GM21381 (cell line): ENCODE measurements around the gene DNAH6.

Source experiments
- ATAC-seq: cut with Tn5 transposase; IDR thresholded peaks from one replicate; pipeline ENCODE4 v1.9.1; 2021; ENCODE audit warnings: mild to moderate bottlenecking, moderate library complexity; ENCODE audit not compliant: unreplicated experiment

The DNAH6 gene

DNA sequence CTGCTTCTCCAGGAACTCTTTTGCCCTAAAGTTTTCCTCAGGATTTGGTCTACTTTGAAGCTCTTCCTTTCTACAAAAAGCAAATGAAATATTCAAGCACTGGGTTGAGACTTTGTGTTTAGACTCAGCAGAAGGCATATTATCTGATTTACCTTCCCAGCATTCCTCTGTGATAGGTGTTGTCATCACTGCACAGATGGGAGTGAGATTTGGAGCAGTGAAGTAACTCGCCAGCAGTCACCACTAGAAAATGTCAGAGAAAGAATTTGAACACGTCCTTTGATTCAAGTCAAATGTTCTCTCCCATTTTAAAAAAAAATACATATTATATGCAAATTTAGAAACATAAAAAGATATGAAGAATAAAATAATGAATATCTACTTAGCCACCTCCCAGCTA is 112.2 kb downstream of the DNAH6 start:
- ATAC-seq: no peak

DNA sequence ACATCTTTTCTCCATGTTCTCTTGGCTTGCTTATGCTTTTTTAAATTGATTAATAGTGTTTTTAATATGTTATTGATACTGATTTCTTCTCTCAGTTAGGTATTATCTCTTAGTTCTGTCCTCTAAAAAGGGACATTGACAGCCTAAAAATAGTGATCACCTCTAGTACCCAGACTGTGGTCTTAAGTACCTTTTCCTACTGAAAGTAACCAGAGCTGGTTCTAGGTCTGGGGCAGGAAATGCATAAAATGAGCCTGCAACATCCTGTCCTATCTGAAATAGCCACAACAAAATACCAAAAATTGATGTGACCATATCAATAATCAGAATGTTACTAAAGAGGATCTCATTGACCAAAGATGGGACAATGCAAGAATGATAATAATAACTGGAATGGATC is 113.3 kb downstream of the DNAH6 start:
- ATAC-seq: no peak

DNA sequence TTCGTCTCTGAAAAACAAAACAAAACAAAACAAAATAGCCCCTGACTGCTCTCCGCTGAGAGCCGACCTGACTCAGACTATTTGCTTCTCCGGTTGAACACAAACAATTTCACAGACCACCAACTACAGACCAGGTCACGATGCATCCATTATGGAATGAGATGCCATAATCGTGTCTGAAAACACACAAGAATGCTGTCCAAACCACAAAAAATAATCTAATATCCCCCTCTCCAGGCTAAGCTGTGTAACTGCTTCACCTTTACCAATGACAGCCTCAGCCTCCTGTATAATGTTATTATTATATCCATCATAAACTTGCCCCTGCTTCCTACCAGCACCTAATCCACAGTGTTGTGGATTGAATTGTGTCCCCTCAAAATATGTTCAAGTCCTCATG is 114.7 kb downstream of the DNAH6 start:
- no peak for ATAC-seq

DNA sequence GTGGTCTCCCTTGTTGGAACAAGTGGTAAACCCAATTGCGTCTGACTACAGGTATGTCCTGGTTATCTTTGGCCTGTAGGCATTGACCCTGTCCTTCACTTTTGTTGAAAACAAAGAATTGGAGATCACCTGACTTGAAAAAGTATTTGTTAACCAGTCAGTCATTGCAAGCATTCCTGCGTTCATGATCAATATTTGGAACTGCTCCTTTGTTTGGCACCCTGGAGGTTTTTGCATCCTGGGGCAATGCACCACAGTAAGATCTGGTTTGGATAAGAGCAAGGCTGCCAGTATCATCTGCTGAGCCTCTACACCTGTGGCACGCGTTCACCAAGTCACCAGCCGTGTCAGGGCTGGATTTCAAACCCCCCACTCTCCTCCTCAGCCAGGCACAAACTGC is 115.7 kb downstream of the DNAH6 start:
- no peak for ATAC-seq

DNA sequence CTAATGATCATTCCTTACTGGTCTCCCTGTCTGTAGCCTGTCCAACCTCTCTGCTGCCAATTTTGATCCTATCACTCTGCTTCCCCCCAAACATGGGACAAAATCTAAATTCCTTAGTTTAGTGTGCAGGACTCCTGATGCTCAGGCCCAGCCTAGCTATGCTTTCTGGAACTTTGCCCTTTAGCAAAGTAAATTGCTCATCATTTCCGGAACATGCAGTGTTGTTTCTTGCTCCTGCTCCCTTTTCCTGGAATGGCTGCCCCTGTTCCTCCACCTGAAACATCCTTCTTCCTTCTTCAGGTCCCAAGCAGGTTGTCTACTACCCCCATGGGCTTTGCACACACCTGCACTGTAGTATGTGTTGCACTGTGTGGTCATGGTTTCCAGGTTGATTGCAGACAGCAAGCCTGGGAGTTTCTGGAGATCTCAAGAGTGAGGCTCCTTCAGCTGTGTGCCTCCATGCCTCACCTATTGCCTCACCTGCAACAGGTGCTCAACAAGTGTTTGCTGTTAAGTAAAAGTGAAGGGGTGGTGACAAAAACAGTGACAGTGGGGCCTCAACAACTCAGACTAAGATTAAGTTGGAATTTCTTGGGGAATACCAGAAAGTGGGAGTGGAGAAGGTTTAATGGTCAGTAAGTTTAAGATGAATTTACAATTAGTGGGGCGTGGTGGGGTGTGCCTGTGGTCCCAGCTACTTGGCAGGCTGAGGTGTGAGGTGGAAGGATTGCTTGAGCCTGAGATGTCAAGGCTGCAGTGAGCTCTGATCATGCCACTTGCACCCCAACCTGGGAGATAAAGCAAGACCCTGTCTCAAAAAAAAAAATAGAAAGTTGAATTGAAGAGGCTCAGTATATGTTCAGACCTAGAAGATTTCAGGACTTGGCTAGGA is 120.0 kb downstream of the DNAH6 start:
- ATAC-seq: no peak

DNA sequence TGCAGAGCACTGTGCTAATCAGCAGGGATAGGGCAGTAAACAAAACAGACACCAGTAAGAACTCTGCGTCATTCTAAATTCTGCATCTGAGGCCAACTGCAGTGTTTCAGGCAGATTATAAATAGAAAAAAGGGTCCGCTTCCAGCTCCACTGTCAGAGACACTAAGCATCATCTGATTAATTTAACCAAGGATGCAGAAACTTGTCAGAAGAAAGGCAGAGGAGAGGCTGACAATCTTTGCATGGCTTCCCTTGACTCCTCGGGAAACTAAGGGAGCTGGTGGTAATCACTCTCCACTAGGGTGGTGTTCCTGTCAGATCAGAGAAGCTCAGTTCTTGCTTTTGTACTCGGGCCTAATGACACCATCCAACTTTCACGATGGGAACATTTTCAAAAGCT is 123.5 kb downstream of the DNAH6 start:
- ATAC-seq: no peak

DNA sequence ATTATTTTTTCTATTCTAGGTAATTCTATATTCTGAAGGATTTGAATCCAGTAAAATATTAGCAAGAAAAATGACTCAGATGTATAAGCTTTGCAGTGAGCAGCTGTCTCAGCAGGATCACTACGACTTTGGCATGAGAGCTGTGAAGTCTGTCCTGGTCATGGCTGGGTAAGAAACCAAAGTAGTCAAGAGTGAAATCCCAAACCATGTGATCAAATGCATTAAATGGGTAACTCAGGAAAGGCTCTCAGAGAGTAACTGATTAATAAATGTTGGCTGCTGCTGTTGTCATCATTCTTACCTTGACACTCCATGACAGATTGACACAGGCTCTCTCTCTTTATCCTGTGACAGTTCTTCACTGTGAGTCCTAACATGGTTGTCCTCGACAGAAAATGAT is 124.1 kb downstream of the DNAH6 start:
- ATAC-seq: no peak

DNA sequence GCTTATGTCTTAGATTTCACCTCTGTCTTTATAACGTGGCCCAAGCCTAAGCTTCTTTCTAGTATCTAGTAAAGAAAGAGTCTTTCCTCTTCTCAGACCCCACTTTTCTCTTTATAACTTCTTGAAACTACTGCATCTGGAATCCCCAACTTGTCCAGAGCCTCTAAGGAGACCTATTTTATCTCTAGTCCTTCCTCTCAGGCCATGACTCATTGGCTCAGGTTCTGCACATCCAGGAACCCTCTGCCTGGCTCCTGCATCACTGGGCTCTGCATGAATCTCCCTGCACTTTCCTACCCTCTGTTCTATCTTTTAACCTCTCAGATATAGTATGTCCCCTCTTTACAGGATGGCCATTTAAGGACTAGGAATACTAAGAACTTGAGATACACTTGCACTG is 124.7 kb downstream of the DNAH6 start:
- no peak for ATAC-seq

DNA sequence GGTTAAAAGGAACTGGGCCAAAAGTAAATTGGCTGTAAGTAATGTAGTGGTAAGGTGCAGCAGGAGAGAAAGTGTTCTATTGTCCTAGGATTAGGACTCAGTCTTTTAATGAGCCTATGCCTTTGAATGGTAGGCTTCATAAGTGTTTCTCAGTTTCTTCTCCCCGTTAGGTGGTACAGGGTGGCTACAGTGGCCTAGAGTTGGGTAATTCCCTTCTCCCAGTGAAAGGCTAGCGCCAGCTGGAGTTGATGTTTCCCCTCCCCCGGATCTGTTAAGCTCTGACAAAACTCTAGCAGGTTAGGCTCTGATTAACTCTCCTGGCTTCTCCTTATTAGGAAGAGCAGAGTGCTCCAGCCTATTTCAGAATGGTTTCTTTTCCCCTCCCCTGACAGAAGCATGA is 127.7 kb downstream of the DNAH6 start:
- ATAC-seq: no peak

DNA sequence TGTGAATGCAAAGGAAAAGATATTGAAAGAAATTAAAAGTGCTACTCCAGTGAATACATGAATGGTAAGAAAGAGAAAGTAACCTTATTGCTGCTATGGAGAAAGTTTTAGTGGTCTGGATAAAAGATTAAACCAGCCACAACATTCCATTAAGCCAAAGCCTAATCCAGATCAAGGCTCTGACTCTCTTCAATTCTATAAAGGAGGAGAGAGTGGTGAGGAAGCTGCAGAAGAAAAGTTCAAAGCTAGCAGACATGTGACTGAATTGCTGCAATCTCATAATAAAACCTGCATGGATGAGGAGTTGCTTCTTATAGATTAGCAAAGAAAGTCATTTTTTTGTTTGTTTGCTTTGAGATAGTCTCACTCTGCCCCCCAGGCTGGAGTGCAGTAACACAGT is 130.2 kb downstream of the DNAH6 start:
- no peak for ATAC-seq

DNA sequence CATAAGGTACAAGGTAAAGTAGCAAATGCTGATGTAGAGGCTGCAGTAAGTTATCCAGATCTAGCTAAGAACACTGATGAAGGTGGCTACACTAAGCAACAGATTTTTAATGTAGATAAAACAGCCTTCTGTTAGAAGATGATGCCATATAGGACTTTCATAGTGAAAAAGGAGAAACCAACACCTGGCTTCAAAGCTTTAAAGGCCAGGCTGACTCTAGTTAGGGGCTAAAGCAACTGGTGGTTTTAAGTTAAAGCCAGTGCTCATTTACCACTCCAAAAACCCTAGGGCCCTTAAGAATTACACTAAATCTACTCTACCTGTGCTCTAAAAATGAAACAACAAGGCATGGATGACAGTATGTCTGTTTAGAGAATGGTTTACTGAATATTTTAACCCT is 131.0 kb downstream of the DNAH6 start:
- ATAC-seq: no peak

DNA sequence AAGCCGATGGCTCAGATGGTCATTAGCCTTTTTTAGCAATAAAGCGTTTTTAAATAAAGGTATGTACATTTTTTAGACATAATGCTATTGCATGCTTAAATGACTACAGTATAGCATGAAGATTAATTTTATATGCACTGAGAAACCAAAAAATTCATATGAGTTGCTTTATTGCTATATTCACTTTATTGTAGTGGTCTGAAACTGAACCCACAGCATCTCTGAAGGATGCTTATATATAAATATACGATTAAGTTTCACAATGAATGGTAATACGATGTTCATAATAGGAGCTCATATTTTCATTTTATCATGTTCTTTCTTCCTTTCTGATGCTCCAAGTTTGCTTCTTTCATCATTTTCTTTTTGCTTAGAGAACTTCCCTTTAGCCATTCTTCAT is 132.8 kb downstream of the DNAH6 start:
- no peak for ATAC-seq

DNA sequence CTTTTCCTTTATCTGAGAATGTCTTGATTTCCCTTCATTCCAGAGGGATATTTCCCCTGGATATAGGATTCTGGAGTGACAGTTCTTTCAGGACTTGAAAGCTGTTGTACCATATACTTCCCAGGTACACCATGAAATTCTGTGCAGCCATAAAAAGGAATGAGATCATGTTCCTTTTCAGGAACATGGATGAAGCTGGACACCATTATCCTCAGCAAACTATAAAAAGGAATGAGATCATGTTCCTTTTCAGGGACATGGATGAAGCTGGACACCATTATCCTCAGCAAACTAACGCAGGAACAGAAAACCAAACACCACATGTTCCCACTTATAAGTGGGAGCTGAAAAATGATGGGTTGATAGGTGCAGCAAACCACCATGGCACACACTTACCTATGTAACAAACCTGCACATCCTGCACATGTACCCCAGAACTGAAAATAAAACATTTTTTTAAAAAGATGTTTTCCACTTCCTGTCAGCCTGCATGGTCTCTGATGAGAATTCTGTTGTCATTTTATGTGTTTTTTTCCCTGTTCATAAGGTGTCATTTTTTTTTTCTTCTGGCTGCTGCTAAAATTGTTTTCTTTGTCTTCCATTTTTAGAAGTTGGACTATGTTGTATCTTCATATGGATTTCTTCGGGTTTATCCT is 133.3 kb downstream of the DNAH6 start:
- ATAC-seq: no peak

DNA sequence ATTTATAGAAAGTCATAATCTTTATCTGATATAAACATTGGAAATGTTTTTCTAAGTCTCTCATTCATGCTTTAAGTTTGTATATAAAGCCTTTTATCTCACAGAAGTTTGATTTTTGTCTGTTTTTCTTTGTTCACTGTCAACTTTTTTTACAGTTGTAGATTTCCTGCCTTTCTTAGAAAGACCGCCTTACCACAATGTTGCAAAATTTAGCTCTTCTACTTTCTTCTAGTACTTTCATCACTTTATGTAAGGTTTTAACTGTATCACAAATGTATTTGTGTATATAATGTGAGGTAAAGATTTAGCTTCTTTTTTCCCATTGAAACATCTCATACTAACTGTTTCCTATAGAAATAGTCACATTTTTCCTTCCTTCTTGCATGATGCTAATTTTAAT is 136.1 kb downstream of the DNAH6 start:
- ATAC-seq: no peak

DNA sequence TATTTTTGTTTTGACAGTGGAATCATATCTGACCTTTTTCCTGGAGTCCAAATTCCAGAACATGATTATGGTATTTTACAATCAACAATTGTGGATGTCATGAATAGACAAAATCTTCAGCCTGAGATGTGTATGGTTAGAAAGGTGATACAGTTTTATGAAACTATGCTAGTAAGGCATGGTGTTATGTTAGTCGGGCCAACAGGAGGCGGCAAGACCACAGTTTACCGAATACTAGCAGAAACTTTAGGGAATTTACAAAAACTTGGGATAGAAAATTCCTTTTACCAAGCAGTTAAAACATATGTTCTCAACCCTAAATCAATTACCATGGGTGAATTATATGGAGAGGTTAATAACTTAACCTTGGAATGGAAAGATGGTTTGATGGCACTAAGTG is 137.0 kb downstream of the DNAH6 start:
- no peak for ATAC-seq

DNA sequence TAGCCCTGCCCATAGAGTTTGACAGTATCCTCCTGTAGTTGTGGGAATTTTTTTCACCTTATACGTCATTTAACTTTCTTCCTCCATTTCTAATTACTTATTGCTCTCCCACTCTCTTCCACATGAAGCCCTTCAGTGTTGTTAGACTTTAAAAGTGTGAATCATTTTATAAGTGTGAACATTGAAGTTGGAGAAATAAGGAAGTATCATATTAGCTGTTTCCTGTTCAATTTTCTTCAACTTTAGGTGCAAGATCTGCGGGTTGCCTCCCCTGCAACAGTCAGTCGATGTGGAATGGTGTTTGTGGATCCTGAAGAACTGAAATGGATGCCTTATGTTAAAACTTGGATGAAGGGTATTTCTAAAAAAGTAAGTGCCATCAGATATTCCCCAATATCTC is 138.1 kb downstream of the DNAH6 start:
- no peak for ATAC-seq

DNA sequence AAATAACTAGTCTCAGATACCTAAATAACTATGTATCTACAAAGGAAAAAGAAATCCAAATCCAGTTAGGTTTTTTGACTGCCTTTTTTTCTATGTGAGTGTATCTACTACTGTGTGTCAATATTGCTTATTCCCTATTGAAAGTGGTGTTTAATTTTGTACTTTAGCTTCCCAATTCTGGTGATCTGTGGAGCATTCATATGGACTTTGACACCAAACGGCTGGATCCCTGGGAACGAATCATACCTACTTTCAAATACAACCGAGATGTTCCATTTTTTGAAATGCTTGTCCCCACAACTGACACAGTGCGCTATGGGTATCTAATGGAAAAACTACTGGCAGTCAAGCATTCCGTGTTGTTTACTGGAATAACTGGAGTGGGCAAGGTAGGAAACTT is 152.8 kb downstream of the DNAH6 start:
- no peak for ATAC-seq

DNA sequence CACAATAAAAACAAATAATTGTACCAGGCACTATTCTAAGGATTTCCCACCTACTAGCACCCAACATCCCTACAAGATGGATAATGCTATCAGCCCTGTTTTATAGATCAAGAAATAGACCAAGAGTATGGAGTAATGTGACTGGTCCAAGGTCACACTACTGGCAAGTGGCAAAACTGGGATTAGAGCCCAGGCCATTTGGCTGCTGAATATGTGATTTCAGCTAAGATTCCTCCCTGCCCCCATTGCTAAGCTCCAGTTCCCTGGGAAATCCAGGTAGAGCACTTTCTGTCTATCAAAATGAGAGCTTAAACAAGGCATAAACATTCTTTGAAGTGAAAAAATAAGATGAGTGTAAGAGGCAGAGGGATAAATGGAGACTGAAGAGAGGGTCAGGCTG is 157.8 kb downstream of the DNAH6 start:
- ATAC-seq: no peak

DNA sequence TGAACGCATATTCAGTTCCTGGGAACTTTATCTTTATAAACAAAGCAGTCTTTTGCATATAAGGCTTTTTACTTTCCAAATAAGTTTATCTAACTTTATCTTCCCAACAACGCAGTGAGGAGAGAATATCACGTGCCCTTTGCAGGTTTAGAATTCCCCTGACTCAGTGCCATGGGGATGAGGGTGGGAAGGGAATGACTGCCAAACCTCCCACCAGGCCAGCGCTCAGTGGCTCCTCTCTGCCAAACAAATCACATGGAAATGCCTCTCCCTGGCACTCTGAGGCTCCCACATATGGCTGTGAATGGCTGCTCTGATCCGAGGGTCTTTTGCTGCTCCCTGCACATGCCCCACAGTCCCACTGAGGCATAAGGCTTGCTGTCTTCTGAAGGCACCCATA is 158.3 kb downstream of the DNAH6 start:
- ATAC-seq: no peak

DNA sequence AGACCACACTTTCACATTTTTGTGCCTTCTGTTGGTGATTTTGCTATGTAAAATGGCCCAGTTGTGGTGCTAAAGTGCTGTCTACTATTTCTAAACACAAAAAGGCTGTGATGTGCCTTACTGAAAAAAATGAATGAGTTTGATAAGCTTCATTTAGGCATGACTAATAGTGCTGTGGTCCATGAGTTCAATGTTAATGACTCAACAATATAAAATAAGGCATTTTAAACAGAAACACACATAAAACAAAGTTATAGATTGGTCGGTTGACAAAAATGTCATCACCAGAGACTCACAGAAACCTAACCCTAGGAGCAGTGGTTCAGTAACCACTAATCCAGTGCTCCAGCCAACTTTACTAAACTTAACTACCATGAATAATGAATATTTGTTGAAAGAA is 160.0 kb downstream of the DNAH6 start:
- ATAC-seq: no peak

DNA sequence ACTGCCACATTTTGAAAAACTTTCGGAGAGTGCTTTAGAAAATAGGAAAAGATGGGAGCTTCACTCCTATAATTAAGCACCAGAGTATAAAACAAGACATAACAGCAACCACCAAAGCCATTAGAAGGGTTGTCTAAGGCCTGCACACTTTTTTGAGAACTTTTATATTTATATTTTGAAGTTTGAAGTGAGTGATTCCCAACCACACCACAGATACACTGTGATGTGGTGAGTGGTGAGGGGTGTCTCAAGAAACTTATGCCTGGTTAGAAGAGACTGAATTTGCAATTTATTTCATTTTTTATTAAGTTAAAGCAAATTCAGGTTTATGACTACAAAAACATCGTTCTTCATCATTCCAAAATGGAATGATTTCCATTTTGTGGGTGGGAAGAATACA is 161.9 kb downstream of the DNAH6 start:
- ATAC-seq: no peak

DNA sequence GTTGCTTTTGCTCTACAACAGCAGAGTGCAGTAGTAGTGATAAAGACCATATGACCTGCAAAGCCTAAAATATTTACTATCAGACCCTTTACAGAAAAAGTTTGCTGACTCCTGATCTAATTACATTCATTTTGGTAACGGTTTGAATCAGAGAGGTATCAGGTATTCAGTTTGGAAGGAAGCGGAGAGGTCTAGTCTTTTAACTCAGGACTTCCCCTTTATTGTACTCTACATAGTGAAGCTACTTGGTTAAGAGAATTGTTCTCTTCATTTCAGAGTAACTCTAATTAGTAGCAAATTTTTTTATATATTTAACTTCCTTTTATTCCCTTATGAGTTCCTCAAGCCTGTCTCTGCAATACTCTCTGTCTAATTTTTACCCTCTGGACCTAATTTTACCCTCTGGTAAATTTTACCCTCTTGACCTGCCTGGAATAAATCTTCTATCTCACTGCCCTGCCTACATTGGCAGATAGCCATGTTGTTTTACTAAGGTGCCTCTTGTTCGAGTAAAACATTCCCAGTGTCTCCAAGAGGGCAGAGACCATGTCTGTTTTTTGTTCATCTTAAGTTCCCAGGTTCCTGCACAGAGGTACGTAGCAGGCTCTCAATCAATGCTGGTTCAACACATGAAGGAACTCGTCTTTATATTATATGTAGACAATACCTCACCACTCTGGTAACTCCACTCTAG is 170.6 kb downstream of the DNAH6 start:
- ATAC-seq: no peak
